ENCODE measurements around the gene BTF3L4.
"Not testable (repeated sequence)": the region's sequence is repeated elsewhere in the genome, so short reads cannot be mapped to it uniquely, and the experiment has no call there.

BTF3L4 gene

GRCh38 chr1:52041551-52042185, 14.4 kb upstream of the BTF3L4 start:
- no peak for TF ChIP-seq CTCF (IDR thresholded peaks at IDR 0.05; ENCODE audit: borderline replicate concordance, control extremely low read depth, extremely low read depth, insufficient read depth, missing control alignments)
- in situ Hi-C loops (cut with MboI; ENCODE audit: low sequenced_read_pairs, unreplicated experiment): no loop called here

GRCh38 chr1:52045236-52045635, 10.9 kb upstream of the BTF3L4 start:
- in situ Hi-C loops (cut with MboI; ENCODE audit: low sequenced_read_pairs, unreplicated experiment): no loop called here
- TF ChIP-seq CTCF (IDR thresholded peaks at IDR 0.05; ENCODE audit: borderline replicate concordance, control extremely low read depth, extremely low read depth, insufficient read depth, missing control alignments): no peak
- DNase-seq (ENCODE audit: low spot score): no peak

More at GRCh38 chr1:52041551-52042185, 14.4 kb upstream of the BTF3L4 start:
- no peak for DNase-seq (ENCODE audit: low spot score)

- in situ Hi-C loops (cut with MboI; ENCODE audit: low sequenced_read_pairs, unreplicated experiment); DNase-seq (ENCODE audit: low spot score): not testable (repeated sequence)
Observed at GRCh38 chr1:52045666-52046195, 10.4 kb upstream of the BTF3L4 start.

- DNase-seq (ENCODE audit: low spot score); in situ Hi-C loops (cut with MboI; ENCODE audit: low sequenced_read_pairs, unreplicated experiment): not testable (repeated sequence)
Observed at GRCh38 chr1:52049337-52049736, 6.8 kb upstream of the BTF3L4 start.

GRCh38 chr1:52053862-52054261, 2.2 kb upstream of the BTF3L4 start:
- DNase-seq (ENCODE audit: low spot score): no peak
- no peak for TF ChIP-seq CTCF (IDR thresholded peaks at IDR 0.05; ENCODE audit: borderline replicate concordance, control extremely low read depth, extremely low read depth, insufficient read depth, missing control alignments)
- in situ Hi-C loops (cut with MboI; ENCODE audit: low sequenced_read_pairs, unreplicated experiment): no loop called here

- DNase-seq (ENCODE audit: low spot score): no peak
- TF ChIP-seq CTCF (IDR thresholded peaks at IDR 0.05; ENCODE audit: borderline replicate concordance, control extremely low read depth, extremely low read depth, insufficient read depth, missing control alignments): no peak
- in situ Hi-C loops (cut with MboI; ENCODE audit: low sequenced_read_pairs, unreplicated experiment): no loop called here
Observed at GRCh38 chr1:52054496-52055065, 1.5 kb upstream of the BTF3L4 start.

- in situ Hi-C loops (cut with MboI; ENCODE audit: low sequenced_read_pairs, unreplicated experiment): no loop called here
- TF ChIP-seq CTCF (IDR thresholded peaks at IDR 0.05; ENCODE audit: borderline replicate concordance, control extremely low read depth, extremely low read depth, insufficient read depth, missing control alignments): no peak
- peak; percentile 87 for DNase-seq (ENCODE audit: low spot score)
Observed at GRCh38 chr1:52055066-52055865, 829 bp upstream of the BTF3L4 start, which contains the start of gene TXNDC12. Gene TXNDC12, minus strand, starts transcription at chr1:52055191. Its CDS starts 95 bp downstream, at chr1:52055096.
